Thoracic aorta (tissue), 2 donors: Measurements from ENCODE around the gene OXCT1. TPM values are rescaled to one million over a fixed set of nuclear protein-coding genes. Genes with fewer than 3 reads are reported as not detected.

Experiments used
- ATAC-seq: fragments of 150-250 bp; one replicate; pipeline ENCODE4 v1.8.0; 2017; ENCODE audit warnings: low read depth; ENCODE audit not compliant: insufficient number of reproducible peaks, low FRiP score
- DNase-seq: peaks from one replicate; pipeline ENCODE4 v3.0.0-alpha.2; 2020; ENCODE audit warnings: low spot score
- H3K27ac ChIP-seq, 2 donors: fragments of 200-600 bp; sonication (generic); 1 replicate in 1 of 2; 2 replicates in 1 of 2; pipeline ENCODE4 v1.5.1; 2016; ENCODE audit warnings: mild to moderate bottlenecking in 2 of 2, moderate library complexity in 2 of 2
- H3K27me3 ChIP-seq: fragments of 200-600 bp; sonication (generic); replicated peaks from 2 replicates; pipeline ENCODE4 v1.6.0; 2016; ENCODE audit warnings: mild to moderate bottlenecking; ENCODE audit not compliant: insufficient read depth
- H3K36me3 ChIP-seq: fragments of 200-600 bp; sonication (generic); one replicate; pipeline ENCODE4 v1.5.1; 2016
- H3K4me1 ChIP-seq, 2 donors: fragments of 200-600 bp; sonication (generic); 1 replicate in 1 of 2; 2 replicates in 1 of 2; pipeline versions ENCODE4 v1.5.1 to v1.6.0; 2016; ENCODE audit warnings: low read depth in 2 of 2, mild to moderate bottlenecking in 1 of 2; ENCODE audit not compliant: control insufficient read depth in 1 of 2
- H3K4me3 ChIP-seq: fragments of 200-600 bp; sonication (generic); 2 replicates; pipeline ENCODE4 v1.5.1; 2016; ENCODE audit warnings: mild to moderate bottlenecking
- H3K9me3 ChIP-seq: fragments of 200-600 bp; sonication (generic); 2 replicates; pipeline ENCODE4 v1.5.1; 2016
- total RNA-seq, 2 donors: library from RNA; depleted of rRNA; stranded (reverse); fragments of >200 nt; gene quantifications; one replicate each; pipeline versions ENCODE4 v1.1.0 to v1.2.3, GENCODE V29; 2016
- TF ChIP-seq, protein P1 (sequence below): fragments of 200-600 bp; sonication (generic); IDR thresholded peaks from one replicate; pipeline ENCODE4 v1.5.1; 2019; ENCODE audit warnings: antibody characterized with exemption

Gene OXCT1
- total RNA-seq, 2 donors from 2014 or later = 19.6 to 30.6 TPM

DNA sequence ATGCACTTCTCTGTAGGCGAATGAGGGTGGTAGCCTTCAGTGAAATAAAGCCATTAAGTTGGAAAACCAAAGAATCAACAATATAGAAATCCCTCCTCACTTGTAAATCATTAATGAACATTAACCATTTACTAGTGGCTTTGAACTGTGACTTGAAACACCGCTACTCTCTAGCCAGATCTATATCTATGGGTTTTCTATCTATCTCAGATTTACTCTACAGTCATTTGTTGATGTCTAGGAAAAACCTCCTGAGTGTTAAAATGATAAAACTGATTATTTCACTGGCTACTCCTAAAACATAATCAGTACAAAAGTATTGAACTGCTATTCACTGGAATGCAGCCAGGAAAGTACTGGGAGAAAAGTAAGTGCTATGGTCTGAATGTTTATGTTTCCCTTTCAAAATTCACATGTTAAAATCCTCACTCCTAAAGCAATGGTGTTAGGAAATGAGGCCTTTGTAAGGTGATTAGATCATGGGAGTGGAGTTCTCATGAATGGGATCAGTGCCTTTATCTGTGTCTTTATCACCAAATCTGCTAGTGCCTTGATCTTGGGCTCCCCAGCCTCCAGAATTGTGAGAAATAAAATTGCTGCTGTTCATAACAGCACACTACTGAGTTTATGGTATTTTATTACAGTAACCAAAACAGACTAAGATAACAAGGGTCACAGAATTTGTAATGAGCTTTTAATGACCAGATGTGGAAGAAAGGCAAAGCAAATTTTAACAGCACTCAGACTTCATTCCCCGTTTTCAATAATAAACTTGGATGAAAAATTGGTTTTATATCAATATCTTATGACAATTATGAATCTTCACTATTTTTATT lies 8.6 kb upstream of the OXCT1 start:
- no peak for ATAC-seq
- TF ChIP-seq, protein P1, sequence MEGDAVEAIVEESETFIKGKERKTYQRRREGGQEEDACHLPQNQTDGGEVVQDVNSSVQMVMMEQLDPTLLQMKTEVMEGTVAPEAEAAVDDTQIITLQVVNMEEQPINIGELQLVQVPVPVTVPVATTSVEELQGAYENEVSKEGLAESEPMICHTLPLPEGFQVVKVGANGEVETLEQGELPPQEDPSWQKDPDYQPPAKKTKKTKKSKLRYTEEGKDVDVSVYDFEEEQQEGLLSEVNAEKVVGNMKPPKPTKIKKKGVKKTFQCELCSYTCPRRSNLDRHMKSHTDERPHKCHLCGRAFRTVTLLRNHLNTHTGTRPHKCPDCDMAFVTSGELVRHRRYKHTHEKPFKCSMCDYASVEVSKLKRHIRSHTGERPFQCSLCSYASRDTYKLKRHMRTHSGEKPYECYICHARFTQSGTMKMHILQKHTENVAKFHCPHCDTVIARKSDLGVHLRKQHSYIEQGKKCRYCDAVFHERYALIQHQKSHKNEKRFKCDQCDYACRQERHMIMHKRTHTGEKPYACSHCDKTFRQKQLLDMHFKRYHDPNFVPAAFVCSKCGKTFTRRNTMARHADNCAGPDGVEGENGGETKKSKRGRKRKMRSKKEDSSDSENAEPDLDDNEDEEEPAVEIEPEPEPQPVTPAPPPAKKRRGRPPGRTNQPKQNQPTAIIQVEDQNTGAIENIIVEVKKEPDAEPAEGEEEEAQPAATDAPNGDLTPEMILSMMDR = no peak
- H3K36me3 ChIP-seq = no peaks in the 10 kb centered on the region
- H3K4me3 ChIP-seq = no peak overlapping the region
- no peaks in the 10 kb centered on the region for H3K27me3 ChIP-seq
- no peak for DNase-seq
- peaks cover 0 to 3% of the 10 kb centered on the region in 2 donors for H3K4me1 ChIP-seq
- no peaks in the 10 kb centered on the region for H3K9me3 ChIP-seq
- H3K27ac ChIP-seq = no peak overlapping the region

DNA sequence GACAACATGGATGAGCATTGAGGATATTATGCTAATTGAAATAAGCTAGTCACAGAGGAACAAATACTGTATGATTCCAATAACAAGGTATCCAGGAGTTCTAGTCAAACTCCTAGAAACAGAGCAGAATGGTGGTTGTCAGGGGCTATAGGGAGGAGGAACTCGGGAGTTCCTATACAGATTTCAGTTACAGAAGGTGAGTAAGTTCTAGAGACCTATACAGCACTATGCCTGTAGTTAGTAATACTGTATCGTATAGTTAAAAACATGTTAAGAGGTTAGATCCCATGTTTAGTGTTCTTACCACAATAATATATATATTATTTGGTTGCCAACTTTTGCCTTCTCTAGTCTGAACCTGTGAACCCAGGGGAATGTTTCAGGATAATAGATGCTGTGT lies 7.9 kb upstream of the OXCT1 start:
- Histone ChIP-seq H3K4me1 (no peaks in the 10 kb centered on the region), H3K4me3 (no peak overlapping the region), H3K27me3 (no peaks in the 10 kb centered on the region), H3K27ac (no peak overlapping the region), H3K9me3 (no peaks in the 10 kb centered on the region), H3K36me3 (no peaks in the 10 kb centered on the region)
- TF ChIP-seq, protein P1 = no peak
- no peak for DNase-seq
- no peak for ATAC-seq

DNA sequence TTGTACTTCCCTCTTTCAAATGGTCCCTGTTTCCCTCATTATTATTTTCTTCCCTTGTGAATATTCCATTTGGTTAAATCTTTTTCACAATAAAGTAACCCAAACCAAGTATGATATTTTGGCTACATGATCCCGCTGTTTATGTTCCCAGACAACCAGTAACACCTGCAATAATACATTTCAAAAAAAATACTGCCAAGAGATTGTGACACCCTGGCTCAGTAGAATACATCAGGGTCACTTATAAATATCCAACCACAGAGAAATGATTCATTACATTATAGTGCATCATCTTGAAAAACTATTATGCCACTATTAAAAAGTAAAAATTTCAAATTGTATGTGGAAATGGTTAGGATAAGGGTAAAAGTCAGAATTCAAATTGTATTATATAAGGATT lies 7.2 kb upstream of the OXCT1 start:
- DNase-seq = no peak
- TF ChIP-seq, protein P1 = no peak
- Histone ChIP-seq H3K9me3 (no peaks in the 10 kb centered on the region), H3K27me3 (no peaks in the 10 kb centered on the region), H3K4me1 (peaks cover 0 to 2% of the 10 kb centered on the region in 2 donors), H3K36me3 (no peaks in the 10 kb centered on the region), H3K4me3 (no peak overlapping the region), H3K27ac (no peak overlapping the region)
- ATAC-seq = no peak

DNA sequence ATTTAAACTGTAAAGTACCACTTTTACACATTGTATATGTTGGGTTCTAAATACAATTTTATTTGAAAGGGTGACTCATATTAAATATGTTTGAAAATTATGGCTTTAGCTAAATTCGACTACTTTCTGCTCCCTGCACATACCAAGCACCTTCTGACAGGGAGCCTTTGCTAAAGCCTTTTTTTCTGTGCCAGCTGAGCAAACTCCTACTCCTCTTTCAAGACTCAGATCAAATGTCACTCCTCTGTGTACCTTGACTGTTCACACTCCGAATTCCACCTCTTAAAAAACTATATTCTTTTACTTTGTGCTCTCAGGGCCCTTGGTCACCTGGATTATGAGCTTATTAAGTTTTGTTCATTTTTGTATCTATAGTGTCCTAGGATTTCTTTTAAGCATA lies 6.5 kb upstream of the OXCT1 start:
- ATAC-seq = no peak

DNA sequence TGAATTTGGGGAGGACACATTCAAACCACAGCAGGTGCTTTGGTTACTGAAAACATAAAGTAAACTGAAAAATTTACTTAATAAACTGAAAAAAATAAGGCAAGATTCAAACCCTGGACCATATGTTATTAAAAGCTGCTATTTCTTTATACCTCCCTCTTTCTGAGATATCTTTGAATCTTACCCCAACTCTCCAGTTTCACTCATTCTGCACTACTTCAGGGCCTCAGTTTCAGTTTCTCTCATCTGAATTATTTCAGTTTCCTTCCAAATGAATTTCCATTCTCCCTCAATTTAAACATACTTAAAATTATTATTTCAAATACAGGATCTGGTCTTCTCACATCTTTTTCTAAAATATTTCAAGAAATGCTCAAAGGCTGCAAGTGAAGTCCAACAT lies 4.9 kb upstream of the OXCT1 start:
- Histone ChIP-seq H3K9me3 (no peaks in the 10 kb centered on the region), H3K27me3 (no peaks in the 10 kb centered on the region), H3K4me1 (peaks cover 0 to 18% of the 10 kb centered on the region in 2 donors), H3K36me3 (no peaks in the 10 kb centered on the region), H3K27ac (no peak overlapping the region), H3K4me3 (no peak overlapping the region)
- ATAC-seq (no peak), DNase-seq (no peak)
- TF ChIP-seq, protein P1 = no peak

More for the DNA sequence above, 6.5 kb upstream of the OXCT1 start:
- Histone ChIP-seq H3K4me3 (no peak overlapping the region), H3K9me3 (no peaks in the 10 kb centered on the region), H3K36me3 (no peaks in the 10 kb centered on the region), H3K27me3 (no peaks in the 10 kb centered on the region), H3K4me1 (peaks cover 0 to 7% of the 10 kb centered on the region in 2 donors), H3K27ac (no peak overlapping the region)
- TF ChIP-seq, protein P1 = no peak
- DNase-seq = no peak
